K562 (cell line): Measurements from ENCODE around the gene UCKL1. TPM values are rescaled to one million over a fixed set of nuclear protein-coding genes. Genes with fewer than 3 reads are reported as not detected.

Experiments used
- BACH1 ChIP-seq: fragments of 200-800 bp; sonication (Bioruptor generic); IDR thresholded peaks from 2 replicates; pipeline ENCODE4 v1.6.1; 2016; ENCODE audit warnings: missing genetic modification characterization, missing compliant biosample characterization
- BHLHE40 ChIP-seq: IDR thresholded peaks from 2 replicates; pipeline ENCODE4 v1.6.1; 2011; ENCODE audit warnings: low read length, improper control_type of control experiment
- CBX2 ChIP-seq: fragments of 200-600 bp; sonication (generic); IDR thresholded peaks from one replicate; pipeline ENCODE4 v1.6.1; 2012; ENCODE audit warnings: mild to moderate bottlenecking, low read length, inconsistent platforms; ENCODE audit not compliant: insufficient read depth, poor library complexity, severe bottlenecking
- CBX8 ChIP-seq: fragments of 200-600 bp; sonication (generic); IDR thresholded peaks from 2 replicates; pipeline ENCODE4 v1.6.1; 2012; ENCODE audit warnings: borderline replicate concordance, mixed run types, low read depth, mild to moderate bottlenecking, moderate library complexity, mixed read lengths, low read length, control low read depth, inconsistent platforms; ENCODE audit not compliant: poor library complexity, severe bottlenecking; ENCODE audit errors: extremely low read depth
- NFYB ChIP-seq: IDR thresholded peaks from 2 replicates; pipeline ENCODE4 v1.6.1; 2011; ENCODE audit warnings: mild to moderate bottlenecking, moderate library complexity; ENCODE audit not compliant: insufficient read length; ENCODE audit errors: extremely low read depth
- RBM34 ChIP-seq: fragments of 200-400 bp; formaldehyde crosslinking; IDR thresholded peaks from 2 replicates; pipeline ENCODE4 v1.6.1; 2018; ENCODE audit warnings: low read length, borderline replicate concordance; ENCODE audit not compliant: insufficient read depth
- RHOXF2B ChIP-seq: fragments of 250-450 bp; sonication (Bioruptor Pico); conservative IDR thresholded peaks from 2 replicates; pipeline ENCODE4 v1.5.1; 2021
- ZEB2 ChIP-seq: fragments of 450-650 bp; IDR thresholded peaks from 2 replicates; pipeline ENCODE4 v1.6.1; 2016
- ZNF431 ChIP-seq: sonication (generic); formaldehyde crosslinking; IDR thresholded peaks from 2 replicates; pipeline ENCODE4 v1.8.0; 2022; ENCODE audit warnings: mild to moderate bottlenecking, missing genetic modification reagents
- ZNF76 ChIP-seq: fragments of 250-450 bp; sonication (Bioruptor Pico); IDR thresholded peaks from 2 replicates; pipeline ENCODE4 v1.4.0; 2020; ENCODE audit warnings: mild to moderate bottlenecking, moderate library complexity, borderline replicate concordance
- polyA plus RNA-seq, 8 experiments: library from polyadenylated mRNA; depleted of rRNA in 4 of 8; stranded (reverse) in 5 of 8; unstranded in 3 of 8; fragments of >200 nt; fragmentation: Nextera tagmentation in 2 of 8; fragmentation: Illumina TruSeq in 1 of 8; extraction: Ambion mirVana in 2 of 8; extraction: Trizol in 1 of 8; gene quantifications; 2 replicates each; pipeline versions ENCODE4 v1.2.1 to v1.2.3, GENCODE V29; 2011 to 2014; ENCODE audit warnings: inconsistent platforms in 1 of 8, missing spikeins in 1 of 8
- total RNA-seq, 7 experiments: library from RNA; depleted of rRNA in 6 of 7; stranded (reverse); fragments of >200 nt in 6 of 7; fragmentation: Illumina TruSeq in 2 of 7; extraction: Trizol in 2 of 7; gene quantifications; 2 replicates each; pipeline versions ENCODE4 v1.2.1 to v1.2.3, GENCODE V29; 2011 to 2021; ENCODE audit warnings: low replicate concordance in 1 of 7
- TF ChIP-seq, protein P1 (sequence below): sonication (generic); formaldehyde crosslinking; IDR thresholded peaks from 2 replicates; pipeline ENCODE4 v1.8.1; 2023; ENCODE audit warnings: missing genetic modification reagents, mild to moderate bottlenecking, borderline replicate concordance
- TF ChIP-seq, protein P2 (sequence below): fragments of 450-650 bp; formaldehyde crosslinking; IDR thresholded peaks from 2 replicates; pipeline ENCODE4 v1.4.0; 2020; ENCODE audit warnings: mild to moderate bottlenecking, moderate library complexity
- TF ChIP-seq, protein P3 (sequence below): sonication (generic); formaldehyde crosslinking; IDR thresholded peaks from 2 replicates; pipeline ENCODE4 v1.8.0; 2023; ENCODE audit warnings: mild to moderate bottlenecking, missing genetic modification reagents
- TF ChIP-seq, protein P4 (sequence below): fragments of 250-450 bp; sonication (Bioruptor Pico); IDR thresholded peaks from 2 replicates; pipeline ENCODE4 v1.9.0; 2021; ENCODE audit warnings: mild to moderate bottlenecking, inconsistent platforms

Gene UCKL1
- total and polyA plus RNA-seq, 9 of the 15 experiments (the other 6 are each of a cell fraction or from before 2014, with no cell fraction given): 3.1 to 52.8 (median 24.2) TPM

DNA sequence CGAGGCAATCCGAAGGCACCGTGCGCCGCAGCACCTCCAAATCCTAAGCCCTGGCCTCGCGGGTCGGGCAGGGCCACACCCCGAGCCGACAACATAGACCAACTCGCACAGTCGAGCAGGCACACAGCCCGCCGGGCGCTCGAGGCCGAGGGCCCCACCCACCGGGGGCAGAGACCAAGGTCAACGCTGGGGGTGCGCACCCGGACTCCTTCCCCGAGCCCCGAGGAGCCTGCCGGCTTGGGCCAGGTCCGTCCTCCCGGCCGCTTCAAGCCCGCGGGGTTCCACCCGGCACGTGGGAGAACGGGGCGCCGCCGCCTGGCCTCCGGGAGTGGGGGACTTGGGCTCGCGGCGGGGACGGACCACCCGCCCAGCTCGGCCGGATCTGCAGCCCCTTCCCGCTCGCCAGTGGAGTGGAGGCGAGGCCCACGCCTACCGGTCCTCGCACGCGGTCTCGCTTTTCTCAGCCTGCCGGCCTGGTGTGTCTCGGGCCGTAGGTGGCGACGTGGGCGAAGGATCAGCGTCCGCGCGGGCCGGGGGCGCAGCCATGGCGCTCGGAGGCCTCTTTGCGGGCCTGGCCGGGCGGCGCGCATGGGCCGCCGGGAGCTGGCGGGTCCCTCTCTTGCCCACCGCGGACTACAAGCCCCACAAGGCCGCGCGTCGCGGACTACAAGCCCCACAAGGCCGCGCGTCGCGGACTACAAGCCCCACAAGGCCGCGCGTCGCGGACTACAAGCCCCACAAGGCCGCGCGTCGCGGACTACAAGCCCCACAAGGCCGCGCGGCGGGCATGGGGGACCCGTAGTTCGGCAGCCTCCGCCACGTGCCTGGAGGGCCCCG, at the start of gene UCKL1 (continued):
- TF ChIP-seq, protein P1, sequence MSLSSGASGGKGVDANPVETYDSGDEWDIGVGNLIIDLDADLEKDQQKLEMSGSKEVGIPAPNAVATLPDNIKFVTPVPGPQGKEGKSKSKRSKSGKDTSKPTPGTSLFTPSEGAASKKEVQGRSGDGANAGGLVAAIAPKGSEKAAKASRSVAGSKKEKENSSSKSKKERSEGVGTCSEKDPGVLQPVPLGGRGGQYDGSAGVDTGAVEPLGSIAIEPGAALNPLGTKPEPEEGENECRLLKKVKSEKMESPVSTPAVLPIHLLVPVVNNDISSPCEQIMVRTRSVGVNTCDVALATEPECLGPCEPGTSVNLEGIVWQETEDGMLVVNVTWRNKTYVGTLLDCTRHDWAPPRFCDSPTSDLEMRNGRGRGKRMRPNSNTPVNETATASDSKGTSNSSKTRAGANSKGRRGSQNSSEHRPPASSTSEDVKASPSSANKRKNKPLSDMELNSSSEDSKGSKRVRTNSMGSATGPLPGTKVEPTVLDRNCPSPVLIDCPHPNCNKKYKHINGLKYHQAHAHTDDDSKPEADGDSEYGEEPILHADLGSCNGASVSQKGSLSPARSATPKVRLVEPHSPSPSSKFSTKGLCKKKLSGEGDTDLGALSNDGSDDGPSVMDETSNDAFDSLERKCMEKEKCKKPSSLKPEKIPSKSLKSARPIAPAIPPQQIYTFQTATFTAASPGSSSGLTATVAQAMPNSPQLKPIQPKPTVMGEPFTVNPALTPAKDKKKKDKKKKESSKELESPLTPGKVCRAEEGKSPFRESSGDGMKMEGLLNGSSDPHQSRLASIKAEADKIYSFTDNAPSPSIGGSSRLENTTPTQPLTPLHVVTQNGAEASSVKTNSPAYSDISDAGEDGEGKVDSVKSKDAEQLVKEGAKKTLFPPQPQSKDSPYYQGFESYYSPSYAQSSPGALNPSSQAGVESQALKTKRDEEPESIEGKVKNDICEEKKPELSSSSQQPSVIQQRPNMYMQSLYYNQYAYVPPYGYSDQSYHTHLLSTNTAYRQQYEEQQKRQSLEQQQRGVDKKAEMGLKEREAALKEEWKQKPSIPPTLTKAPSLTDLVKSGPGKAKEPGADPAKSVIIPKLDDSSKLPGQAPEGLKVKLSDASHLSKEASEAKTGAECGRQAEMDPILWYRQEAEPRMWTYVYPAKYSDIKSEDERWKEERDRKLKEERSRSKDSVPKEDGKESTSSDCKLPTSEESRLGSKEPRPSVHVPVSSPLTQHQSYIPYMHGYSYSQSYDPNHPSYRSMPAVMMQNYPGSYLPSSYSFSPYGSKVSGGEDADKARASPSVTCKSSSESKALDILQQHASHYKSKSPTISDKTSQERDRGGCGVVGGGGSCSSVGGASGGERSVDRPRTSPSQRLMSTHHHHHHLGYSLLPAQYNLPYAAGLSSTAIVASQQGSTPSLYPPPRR: no peak
- TF ChIP-seq NFYB (no peak), RBM34 (no peak), BHLHE40 (peak; percentile 88), ZNF431 (CRISPR knock-in tag) (0 out of 2 replicates have a peak, but pooled peaks have one; percentile 64), ZNF76 (CRISPR knock-in tag) (peak; percentile 93), RHOXF2B (CRISPR knock-in tag) (no peak), CBX8 (no peak), BACH1 (peak; percentile 79; the same call in 1 of the 2 replicates), ZEB2 (no peak), CBX2 (no peak)
- TF ChIP-seq, protein P2, sequence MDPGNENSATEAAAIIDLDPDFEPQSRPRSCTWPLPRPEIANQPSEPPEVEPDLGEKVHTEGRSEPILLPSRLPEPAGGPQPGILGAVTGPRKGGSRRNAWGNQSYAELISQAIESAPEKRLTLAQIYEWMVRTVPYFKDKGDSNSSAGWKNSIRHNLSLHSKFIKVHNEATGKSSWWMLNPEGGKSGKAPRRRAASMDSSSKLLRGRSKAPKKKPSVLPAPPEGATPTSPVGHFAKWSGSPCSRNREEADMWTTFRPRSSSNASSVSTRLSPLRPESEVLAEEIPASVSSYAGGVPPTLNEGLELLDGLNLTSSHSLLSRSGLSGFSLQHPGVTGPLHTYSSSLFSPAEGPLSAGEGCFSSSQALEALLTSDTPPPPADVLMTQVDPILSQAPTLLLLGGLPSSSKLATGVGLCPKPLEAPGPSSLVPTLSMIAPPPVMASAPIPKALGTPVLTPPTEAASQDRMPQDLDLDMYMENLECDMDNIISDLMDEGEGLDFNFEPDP (CRISPR knock-in tag): no peak
- TF ChIP-seq, protein P3, sequence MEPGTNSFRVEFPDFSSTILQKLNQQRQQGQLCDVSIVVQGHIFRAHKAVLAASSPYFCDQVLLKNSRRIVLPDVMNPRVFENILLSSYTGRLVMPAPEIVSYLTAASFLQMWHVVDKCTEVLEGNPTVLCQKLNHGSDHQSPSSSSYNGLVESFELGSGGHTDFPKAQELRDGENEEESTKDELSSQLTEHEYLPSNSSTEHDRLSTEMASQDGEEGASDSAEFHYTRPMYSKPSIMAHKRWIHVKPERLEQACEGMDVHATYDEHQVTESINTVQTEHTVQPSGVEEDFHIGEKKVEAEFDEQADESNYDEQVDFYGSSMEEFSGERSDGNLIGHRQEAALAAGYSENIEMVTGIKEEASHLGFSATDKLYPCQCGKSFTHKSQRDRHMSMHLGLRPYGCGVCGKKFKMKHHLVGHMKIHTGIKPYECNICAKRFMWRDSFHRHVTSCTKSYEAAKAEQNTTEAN (CRISPR knock-in tag): peak; percentile 82; the same call in 1 of the 2 replicates
- TF ChIP-seq, protein P4, sequence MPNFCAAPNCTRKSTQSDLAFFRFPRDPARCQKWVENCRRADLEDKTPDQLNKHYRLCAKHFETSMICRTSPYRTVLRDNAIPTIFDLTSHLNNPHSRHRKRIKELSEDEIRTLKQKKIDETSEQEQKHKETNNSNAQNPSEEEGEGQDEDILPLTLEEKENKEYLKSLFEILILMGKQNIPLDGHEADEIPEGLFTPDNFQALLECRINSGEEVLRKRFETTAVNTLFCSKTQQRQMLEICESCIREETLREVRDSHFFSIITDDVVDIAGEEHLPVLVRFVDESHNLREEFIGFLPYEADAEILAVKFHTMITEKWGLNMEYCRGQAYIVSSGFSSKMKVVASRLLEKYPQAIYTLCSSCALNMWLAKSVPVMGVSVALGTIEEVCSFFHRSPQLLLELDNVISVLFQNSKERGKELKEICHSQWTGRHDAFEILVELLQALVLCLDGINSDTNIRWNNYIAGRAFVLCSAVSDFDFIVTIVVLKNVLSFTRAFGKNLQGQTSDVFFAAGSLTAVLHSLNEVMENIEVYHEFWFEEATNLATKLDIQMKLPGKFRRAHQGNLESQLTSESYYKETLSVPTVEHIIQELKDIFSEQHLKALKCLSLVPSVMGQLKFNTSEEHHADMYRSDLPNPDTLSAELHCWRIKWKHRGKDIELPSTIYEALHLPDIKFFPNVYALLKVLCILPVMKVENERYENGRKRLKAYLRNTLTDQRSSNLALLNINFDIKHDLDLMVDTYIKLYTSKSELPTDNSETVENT (CRISPR knock-in tag): peak; percentile 13; the same call in 1 of the 2 replicates
